ENCODE data around the gene PRKCA. TPM values are rescaled to one million over a fixed set of nuclear protein-coding genes. Genes with fewer than 3 reads are reported as not detected.
"Not testable (repeated sequence)": the region's sequence is repeated elsewhere in the genome, so short reads cannot be mapped to it uniquely, and the experiment has no call there.

The PRKCA gene
- total RNA-seq, 4 donors from 2014 or later = 55.8 to 90.7 (median 66.7) TPM

GRCh38 chr17:66450852-66451158, 148.4 kb downstream of the PRKCA start:
- Histone ChIP-seq H3K4me1 (peaks cover 0 to 9% (median 3%) of the 10 kb centered on the region in 4 donors), H3K27ac (peak overlapping the region in 1 of 4 donors; percentile 48), H3K27me3 (no peaks in the 10 kb centered on the region), H3K36me3 (no peaks in the 10 kb centered on the region), H3K9me3 (no peaks in the 10 kb centered on the region), H3K4me3 (no peak overlapping the region)
- 91 to 92% methylated on average over 1 of the region's 1 CpG for WGBS, 2 donors
- TF ChIP-seq CTCF (IDR thresholded peaks at IDR 0.05) (no peak), POLR2A (IDR thresholded peaks at IDR 0.05) (no peak), EP300 (IDR thresholded peaks at IDR 0.05) (no peak)
- no peak for DNase-seq (ENCODE audit: low spot score in 2 of 2)

- Histone ChIP-seq H3K4me1 (peaks cover 0 to 9% (median 3%) of the 10 kb centered on the region in 4 donors), H3K27ac (peak overlapping the region in 1 of 4 donors; percentile 48), H3K4me3 (no peak overlapping the region), H3K9me3 (no peaks in the 10 kb centered on the region), H3K27me3 (no peaks in the 10 kb centered on the region), H3K36me3 (no peaks in the 10 kb centered on the region)
- TF ChIP-seq CTCF (IDR thresholded peaks at IDR 0.05) = no peak
- TF ChIP-seq EP300 (IDR thresholded peaks at IDR 0.05) = no peak
- no peak for TF ChIP-seq POLR2A (IDR thresholded peaks at IDR 0.05)
- WGBS, 2 donors = 78 to 80% methylated on average over 15 of the region's 15 CpGs
- DNase-seq (ENCODE audit: low spot score in 2 of 2) = no peak
Measured at GRCh38 chr17:66451188-66452149, 149.1 kb downstream of the PRKCA start.

- no peak for TF ChIP-seq CTCF (IDR thresholded peaks at IDR 0.05)
- no peak for TF ChIP-seq POLR2A (IDR thresholded peaks at IDR 0.05)
- no peak for TF ChIP-seq EP300 (IDR thresholded peaks at IDR 0.05)
- H3K36me3 ChIP-seq = peaks cover 0 to 5% (median 0%) of the 10 kb centered on the region in 3 donors
- no peak overlapping the region for H3K27ac ChIP-seq
- H3K9me3 ChIP-seq = peaks cover 0 to 10% (median 0%) of the 10 kb centered on the region in 4 donors
- no peaks in the 10 kb centered on the region for H3K27me3 ChIP-seq
- WGBS, 2 donors = 78 to 80% methylated on average over 10 of the region's 10 CpGs
- H3K4me1 ChIP-seq = peaks cover 0 to 17% (median 4%) of the 10 kb centered on the region in 4 donors
- H3K4me3 ChIP-seq = no peak overlapping the region
- DNase-seq (ENCODE audit: low spot score in 2 of 2) = no peak
Measured at GRCh38 chr17:66455060-66455459, 152.6 kb downstream of the PRKCA start.

GRCh38 chr17:66457499-66457898, 155.1 kb downstream of the PRKCA start:
- H3K4me3 ChIP-seq; H3K36me3 ChIP-seq; DNase-seq (ENCODE audit: low spot score in 2 of 2); H3K27me3 ChIP-seq: not testable (repeated sequence)
- peaks cover 0 to 10% (median 0%) of the 10 kb centered on the region in 4 donors for H3K9me3 ChIP-seq
- peak overlapping the region in 1 of 4 donors; percentile 14 for H3K27ac ChIP-seq
- 97% methylated on average over 3 of the region's 3 CpGs for WGBS, 2 donors
- H3K4me1 ChIP-seq = peaks cover 0 to 31% (median 17%) of the 10 kb centered on the region in 4 donors

GRCh38 chr17:66458782-66459181, 156.4 kb downstream of the PRKCA start:
- Histone ChIP-seq H3K27me3 (no peaks in the 10 kb centered on the region), H3K4me1 (peaks cover 0 to 37% (median 21%) of the 10 kb centered on the region in 4 donors), H3K36me3 (peaks cover 0 to 5% (median 0%) of the 10 kb centered on the region in 3 donors), H3K4me3 (no peak overlapping the region), H3K9me3 (peaks cover 0 to 10% (median 0%) of the 10 kb centered on the region in 4 donors), H3K27ac (peak overlapping the region in 2 of 4 donors; percentile 80 to 86)
- TF ChIP-seq POLR2A (IDR thresholded peaks at IDR 0.05) (no peak), EP300 (IDR thresholded peaks at IDR 0.05) (no peak), CTCF (IDR thresholded peaks at IDR 0.05) (no peak)
- 94 to 96% methylated on average over 4 of the region's 4 CpGs for WGBS, 2 donors
- no peak for DNase-seq (ENCODE audit: low spot score in 2 of 2)
